HG03196 (cell line): ENCODE data around the gene SMURF1.

ENCODE experiments used
- ATAC-seq: cut with Tn5 transposase; IDR thresholded peaks from one replicate; pipeline ENCODE4 v1.9.1; 2021; ENCODE audit not compliant: unreplicated experiment

Gene SMURF1

DNA sequence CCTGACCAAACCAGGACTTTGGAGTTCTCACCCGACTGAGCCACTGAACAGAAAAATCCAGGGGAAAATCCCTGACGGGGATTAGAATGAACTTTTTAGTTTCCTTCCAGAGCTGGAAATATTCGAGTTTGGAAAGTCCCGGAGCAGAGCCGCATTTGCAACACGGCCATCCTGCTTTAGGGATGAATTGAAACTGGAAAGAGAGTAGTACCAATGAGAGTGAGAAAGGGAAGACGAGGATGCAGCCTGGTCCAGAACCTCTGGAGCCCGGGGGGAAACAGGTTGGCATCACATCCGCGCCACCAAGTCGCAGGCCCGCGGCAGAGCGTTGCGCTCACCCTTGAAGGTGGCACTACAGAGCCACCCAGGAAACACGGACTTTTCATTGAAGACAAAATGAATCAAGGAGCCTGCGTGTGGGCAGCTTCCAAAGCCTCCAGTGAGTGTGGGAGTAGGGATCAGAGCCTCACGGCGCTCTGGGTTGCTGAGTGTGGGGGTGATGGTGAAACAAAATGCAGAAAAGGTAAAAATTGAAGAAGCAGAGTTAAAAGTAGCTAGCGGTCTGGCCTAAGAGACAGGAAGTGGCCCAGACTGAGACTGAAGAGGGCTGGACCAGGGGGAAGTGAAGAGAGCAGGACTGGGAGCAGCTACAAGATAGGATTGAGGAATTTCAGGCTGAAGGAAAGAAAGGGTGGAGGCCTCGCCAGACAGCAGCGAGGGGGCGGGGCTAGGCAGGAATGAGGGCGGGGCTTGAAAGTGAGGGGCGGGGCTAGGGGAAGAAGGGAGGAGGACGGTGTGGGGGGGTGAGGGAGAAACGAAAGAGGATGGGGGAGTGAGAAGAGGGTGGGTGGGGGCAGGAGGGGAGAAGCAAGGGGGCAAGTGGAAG is 1.8 kb downstream of the SMURF1 start:
- ATAC-seq, result no peak

GRCh38 chr7:99141334-99141733 is 2.6 kb downstream of the SMURF1 start:
- ATAC-seq, result no peak

GRCh38 chr7:99140813-99141212 is 3.1 kb downstream of the SMURF1 start:
- ATAC-seq, result no peak

GRCh38 chr7:99139036-99139435 is 4.9 kb downstream of the SMURF1 start:
- ATAC-seq, result no peak

DNA sequence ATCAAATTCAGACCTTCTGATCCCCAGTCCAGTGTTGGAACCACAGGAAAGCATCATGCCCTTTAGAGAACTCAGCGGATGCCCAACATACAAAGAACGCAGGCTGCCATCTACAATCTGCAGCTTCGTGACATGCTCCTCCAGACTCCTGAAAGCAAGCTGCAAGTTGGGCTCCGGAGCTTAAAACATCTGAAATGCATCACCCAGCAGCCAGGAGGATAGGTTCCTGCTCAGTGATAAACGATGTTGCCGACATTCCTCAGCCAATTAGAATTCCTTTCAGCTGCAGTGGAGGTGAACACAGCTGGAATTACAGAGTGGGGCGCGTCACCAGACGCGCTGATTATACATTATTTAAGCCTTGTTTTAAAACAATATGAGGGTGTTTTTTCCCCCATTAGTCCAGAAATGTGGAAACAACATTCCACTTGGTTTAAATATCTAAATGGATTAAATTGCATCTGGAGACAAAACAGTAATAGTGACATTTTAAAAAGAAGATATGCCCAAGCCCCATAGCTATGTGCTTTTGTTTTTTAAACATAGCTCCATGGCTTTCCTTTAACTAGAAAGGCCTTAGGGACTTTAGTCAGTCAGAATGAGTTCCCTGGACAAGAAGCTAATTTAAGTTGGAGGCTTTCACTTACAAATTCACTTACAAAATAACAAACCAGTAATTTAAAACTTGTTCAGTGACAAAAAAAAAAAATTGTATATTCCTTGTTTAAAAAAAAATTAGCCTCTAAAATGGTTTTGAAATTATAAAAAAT is 6.3 kb downstream of the SMURF1 start:
- ATAC-seq, result no peak

- ATAC-seq, result no peak
Measured at GRCh38 chr7:99135938-99136337, 8.0 kb downstream of the SMURF1 start.

GRCh38 chr7:99133766-99134564 is 9.9 kb downstream of the SMURF1 start:
- no peak for ATAC-seq

DNA sequence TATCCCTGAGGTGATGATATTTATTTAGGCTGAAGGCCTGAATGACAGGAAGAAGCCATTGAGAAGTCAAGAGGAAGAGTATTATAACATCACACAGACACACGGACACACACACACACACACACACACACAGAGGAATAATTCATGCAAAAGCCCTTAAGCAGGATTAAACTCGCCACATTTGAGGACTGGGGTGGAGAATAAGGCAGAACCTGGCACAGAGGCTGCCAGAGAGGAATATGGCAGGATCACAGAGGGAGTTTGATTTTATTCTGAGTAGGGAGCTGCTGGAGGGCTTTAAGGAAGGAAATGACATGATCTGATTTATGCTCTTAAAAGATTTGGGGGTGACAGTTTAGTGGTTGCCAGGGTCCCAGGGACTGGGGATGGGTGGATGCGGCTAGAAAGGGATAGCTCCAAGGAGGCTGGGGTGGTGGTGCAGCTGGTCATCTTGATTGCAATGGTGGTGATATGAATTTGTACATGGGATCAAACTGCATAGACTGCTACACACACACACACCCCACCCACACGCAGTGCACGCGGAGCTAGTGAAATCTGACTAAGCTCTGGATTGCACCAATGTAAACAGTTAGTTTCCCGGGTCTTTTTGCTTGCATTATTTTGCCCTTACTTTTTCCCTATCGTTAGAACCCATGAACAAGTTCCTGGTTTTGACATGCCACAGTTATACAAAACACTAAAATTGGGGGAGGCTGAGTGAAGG is 11.2 kb downstream of the SMURF1 start:
- no peak for ATAC-seq

DNA sequence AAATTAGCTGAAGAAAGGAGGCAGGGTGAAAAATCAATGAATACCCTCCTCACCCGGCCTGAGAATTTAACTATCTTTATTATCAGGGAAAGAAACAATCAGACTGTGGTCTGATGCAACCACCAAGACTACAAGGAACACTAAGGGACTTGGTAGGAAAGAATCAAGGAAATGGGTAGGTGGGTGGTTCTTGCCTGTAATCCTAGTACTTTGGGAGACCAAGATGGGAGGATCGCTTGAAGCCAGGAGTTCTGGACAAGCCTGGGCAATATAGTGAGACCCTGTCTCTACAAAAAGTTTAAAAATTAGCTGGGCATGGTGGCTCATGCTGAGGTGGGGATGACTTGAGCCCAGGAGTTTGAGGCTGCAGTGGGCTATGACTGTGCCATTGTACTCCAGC is 12.6 kb downstream of the SMURF1 start:
- no peak for ATAC-seq

- no peak for ATAC-seq
Measured at GRCh38 chr7:99129536-99129935, 14.4 kb downstream of the SMURF1 start.

DNA sequence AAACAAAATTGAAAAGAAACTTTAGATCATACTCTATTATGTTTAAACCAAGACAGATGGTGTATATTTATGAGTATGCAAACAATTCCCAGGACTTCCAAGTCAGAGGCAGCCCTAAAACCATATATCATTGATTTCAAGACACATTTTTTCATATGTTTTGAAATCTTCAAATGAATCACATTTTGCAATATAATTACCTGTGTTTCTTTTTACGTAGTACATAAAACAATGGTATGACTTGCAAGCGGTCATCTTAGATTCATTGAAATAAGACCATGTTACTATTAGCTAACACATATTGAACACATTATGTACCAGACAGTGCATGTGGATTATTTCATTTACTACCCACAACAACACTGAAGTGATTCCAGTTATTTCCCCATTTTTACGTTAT is 14.9 kb downstream of the SMURF1 start:
- no peak for ATAC-seq

GRCh38 chr7:99128076-99128950 is 15.6 kb downstream of the SMURF1 start:
- ATAC-seq, result no peak

DNA sequence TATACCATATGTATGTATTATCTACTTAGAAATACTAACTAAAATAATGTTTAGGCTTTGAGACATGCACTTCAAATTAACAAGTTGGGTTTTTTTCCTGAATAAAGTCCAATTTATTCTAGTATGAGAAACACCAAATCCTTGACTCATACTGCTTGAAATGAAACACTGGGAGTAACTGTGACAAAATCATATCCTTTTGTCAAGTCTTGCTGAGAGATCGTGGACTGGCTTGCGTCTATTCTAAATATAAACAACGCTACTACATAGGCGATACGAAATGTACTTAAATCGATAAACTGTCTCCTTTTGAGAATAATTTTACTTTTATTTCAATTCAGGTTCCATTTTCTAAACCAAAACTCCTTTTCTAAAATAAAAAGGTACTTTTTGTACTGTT is 16.3 kb downstream of the SMURF1 start:
- no peak for ATAC-seq

DNA sequence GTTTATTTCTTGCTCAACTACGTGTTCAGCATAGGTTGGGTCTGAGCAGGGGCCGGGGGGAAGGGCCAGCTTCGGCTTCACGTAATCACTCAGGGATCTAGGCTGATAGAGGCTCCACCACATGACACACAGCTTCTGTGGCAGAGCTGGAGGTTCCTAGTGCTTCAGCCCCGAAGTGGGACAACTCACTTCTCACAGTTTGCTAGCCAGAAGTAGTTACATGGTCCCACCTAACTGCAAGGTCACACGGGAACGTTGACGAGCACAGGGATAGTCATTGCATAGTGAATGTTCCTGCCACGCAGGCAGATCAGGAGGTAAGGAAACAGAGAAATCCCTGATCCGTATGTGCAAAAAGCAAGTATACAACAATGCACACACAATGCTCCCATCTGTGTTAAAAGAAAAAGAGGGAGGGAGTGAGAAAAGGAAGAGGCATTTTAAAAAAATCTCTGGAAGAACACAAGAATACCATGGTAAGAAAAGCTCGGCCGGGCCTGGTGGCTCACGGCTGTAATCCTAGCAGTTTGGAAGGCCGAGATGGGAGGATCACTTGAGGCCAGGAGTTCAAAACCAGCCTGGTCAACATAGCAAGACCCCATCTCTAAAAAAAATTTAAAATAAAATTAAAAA is 16.9 kb downstream of the SMURF1 start:
- ATAC-seq, result no peak

DNA sequence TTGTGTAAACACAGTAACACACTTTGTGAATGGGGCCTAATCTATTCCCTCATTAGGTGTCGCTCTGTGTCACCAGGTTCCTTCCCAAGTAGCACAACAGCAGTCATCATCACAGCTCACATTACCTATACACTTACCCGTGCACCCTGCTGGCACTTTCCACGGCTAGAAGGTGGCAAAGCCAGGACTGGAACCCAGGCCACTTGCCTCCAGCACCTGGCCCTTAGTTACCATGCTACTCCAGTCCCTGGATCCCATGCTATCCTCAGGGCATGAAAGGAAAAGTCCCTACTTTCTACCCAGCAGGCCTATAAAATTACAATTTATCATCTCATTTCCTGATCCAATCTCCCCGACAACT is 18.4 kb downstream of the SMURF1 start:
- ATAC-seq, result no peak

GRCh38 chr7:99124751-99125504 is 19.0 kb downstream of the SMURF1 start:
- no peak for ATAC-seq

DNA sequence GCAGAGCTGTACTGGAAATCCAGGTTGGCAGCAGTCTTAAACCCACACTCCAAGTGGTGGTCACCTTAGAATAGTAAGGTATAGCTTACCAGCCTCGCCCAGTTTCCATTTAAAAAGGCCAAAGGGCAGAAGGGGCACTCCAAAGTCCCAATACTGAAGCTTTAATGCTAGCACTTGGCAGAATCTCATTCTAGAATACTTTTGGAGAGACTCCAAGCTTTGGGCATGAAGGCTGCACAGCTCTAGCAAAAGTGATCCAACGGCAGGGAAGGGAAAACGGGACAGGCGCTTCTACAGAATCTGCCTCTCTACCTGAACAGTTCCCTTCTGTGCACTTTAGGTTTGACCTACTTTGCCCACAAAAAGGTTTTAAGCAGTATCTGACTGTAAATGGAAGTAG is 19.7 kb downstream of the SMURF1 start:
- no peak for ATAC-seq

DNA sequence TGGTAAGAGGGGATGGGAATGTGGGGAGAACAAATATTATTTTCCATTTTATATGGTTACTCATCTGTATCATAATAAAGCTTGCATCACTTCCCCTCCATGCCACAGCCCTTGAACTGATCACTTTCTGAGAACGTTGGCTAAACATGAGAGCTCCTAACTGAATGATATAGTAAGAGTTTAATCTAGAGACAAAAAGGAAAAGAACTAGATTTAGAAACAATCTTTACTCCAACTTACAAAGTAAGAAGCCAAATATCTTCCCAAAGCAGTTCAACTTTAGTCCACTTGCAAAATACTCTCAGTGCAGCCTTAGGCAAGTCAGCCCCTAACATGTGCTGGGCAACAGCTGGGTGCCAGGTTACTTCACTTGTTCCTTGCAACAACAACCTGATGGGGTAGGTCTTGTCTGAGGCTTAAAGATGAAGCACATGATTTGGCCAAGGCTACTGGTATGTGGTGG is 20.3 kb downstream of the SMURF1 start:
- ATAC-seq, result no peak

- no peak for ATAC-seq
Measured at GRCh38 chr7:99122762-99123161, 21.1 kb downstream of the SMURF1 start.
